Ectodermal cell (in vitro differentiated cells): ENCODE measurements around the gene TMEM169.
"Not testable (repeated sequence)": the region's sequence is repeated elsewhere in the genome, so short reads cannot be mapped to it uniquely, and the experiment has no call there.

Source experiments
- H3K27ac ChIP-seq: 2 replicates; pipeline ENCODE4 v1.7.0; 2013; ENCODE audit warnings: mild to moderate bottlenecking, low read depth, low read length; ENCODE audit not compliant: insufficient read depth, poor library complexity, severe bottlenecking
- H3K27me3 ChIP-seq: 2 replicates; pipeline ENCODE4 v1.7.0; 2013; ENCODE audit warnings: mild to moderate bottlenecking, low read length; ENCODE audit not compliant: insufficient read depth, control insufficient read depth, poor library complexity, severe bottlenecking
- H3K36me3 ChIP-seq: one replicate; pipeline ENCODE4 v1.7.0; 2013; ENCODE audit warnings: low read length; ENCODE audit not compliant: control insufficient read depth, insufficient read depth
- H3K4me1 ChIP-seq: one replicate; pipeline ENCODE4 v1.7.0; 2013; ENCODE audit warnings: low read length; ENCODE audit not compliant: control insufficient read depth, insufficient read depth
- H3K4me3 ChIP-seq: 2 replicates; pipeline ENCODE4 v1.7.0; 2013; ENCODE audit warnings: low read depth, low read length, control low read depth; ENCODE audit not compliant: insufficient read depth
- H3K9me3 ChIP-seq: 2 replicates; pipeline ENCODE4 v1.7.0; 2013; ENCODE audit warnings: mild to moderate bottlenecking, low read length, moderate library complexity; ENCODE audit not compliant: control insufficient read depth
- WGBS, 2 experiments: methylation state at CpG; one replicate each; pipeline ENCODE4 v1.1.7; 2013; ENCODE audit warnings: missing lambda C conversion rate in 2 of 2; 5-methylcytosine and 5-hydroxymethylcytosine counted together

Gene TMEM169

GRCh38 chr2:216119986-216120385 is 38.3 kb downstream of the TMEM169 start:
- 88 to 94% methylated on average over 2 to 3 of the region's 3 CpGs for WGBS, 2 experiments
- Histone ChIP-seq H3K4me1 (peaks cover 27% of the 10 kb centered on the region), H3K36me3 (peaks cover 66% of the 10 kb centered on the region)

GRCh38 chr2:216121255-216121654 is 39.5 kb downstream of the TMEM169 start:
- Histone ChIP-seq H3K27me3 (no peaks in the 10 kb centered on the region), H3K4me3 (no peak overlapping the region), H3K27ac (no peak overlapping the region), H3K4me1 (peaks cover 19% of the 10 kb centered on the region), H3K36me3 (peaks cover 76% of the 10 kb centered on the region), H3K9me3 (no peaks in the 10 kb centered on the region)
- WGBS, 2 experiments: 95 to 97% methylated on average over 2 to 3 of the region's 3 CpGs

More at GRCh38 chr2:216119986-216120385, 38.3 kb downstream of the TMEM169 start:
- H3K9me3 ChIP-seq: no peaks in the 10 kb centered on the region
- H3K27me3 ChIP-seq: no peaks in the 10 kb centered on the region
- no peak overlapping the region for H3K27ac ChIP-seq
- no peak overlapping the region for H3K4me3 ChIP-seq

GRCh38 chr2:216126943-216127342 is 45.2 kb downstream of the TMEM169 start:
- 98 to 99% methylated on average over 4 to 5 of the region's 5 CpGs for WGBS, 2 experiments
- Histone ChIP-seq H3K27ac (no peak overlapping the region), H3K27me3 (no peaks in the 10 kb centered on the region), H3K4me3 (no peak overlapping the region), H3K36me3 (peaks cover 55% of the 10 kb centered on the region), H3K4me1 (no peaks in the 10 kb centered on the region), H3K9me3 (no peaks in the 10 kb centered on the region)

GRCh38 chr2:216130346-216130971 is 48.7 kb downstream of the TMEM169 start:
- no peak overlapping the region for H3K4me3 ChIP-seq

GRCh38 chr2:216131175-216131926 is 49.6 kb downstream of the TMEM169 start:
- Histone ChIP-seq H3K4me1 (no peaks in the 10 kb centered on the region), H3K4me3 (no peak overlapping the region), H3K27ac (no peak overlapping the region), H3K27me3 (no peaks in the 10 kb centered on the region), H3K36me3 (peaks cover 65% of the 10 kb centered on the region), H3K9me3 (no peaks in the 10 kb centered on the region)
- WGBS, 2 experiments: 96 to 97% methylated on average over 3 of the region's 3 CpGs

More at GRCh38 chr2:216130346-216130971, 48.7 kb downstream of the TMEM169 start:
- H3K4me1 ChIP-seq: no peaks in the 10 kb centered on the region
- H3K27me3 ChIP-seq: no peaks in the 10 kb centered on the region
- H3K27ac ChIP-seq: no peak overlapping the region
- WGBS, 2 experiments: 97 to 98% methylated on average over 5 to 6 of the region's 6 CpGs
- peaks cover 68% of the 10 kb centered on the region for H3K36me3 ChIP-seq
- no peaks in the 10 kb centered on the region for H3K9me3 ChIP-seq

- Histone ChIP-seq H3K27ac (no peak overlapping the region), H3K27me3 (no peaks in the 10 kb centered on the region), H3K4me3 (no peak overlapping the region), H3K9me3 (no peaks in the 10 kb centered on the region), H3K36me3 (peaks cover 71% of the 10 kb centered on the region), H3K4me1 (no peaks in the 10 kb centered on the region)
These were observed 50.9 kb downstream of the TMEM169 start for GRCh38 chr2:216132585-216132984.

GRCh38 chr2:216133397-216133796 is 51.7 kb downstream of the TMEM169 start:
- no peak overlapping the region for H3K27ac ChIP-seq
- 97 to 98% methylated on average over 2 of the region's 2 CpGs for WGBS, 2 experiments
- H3K36me3 ChIP-seq: peaks cover 75% of the 10 kb centered on the region

GRCh38 chr2:216134958-216135541 is 53.3 kb downstream of the TMEM169 start:
- no peaks in the 10 kb centered on the region for H3K4me1 ChIP-seq
- H3K4me3 ChIP-seq: no peak overlapping the region
- no peaks in the 10 kb centered on the region for H3K9me3 ChIP-seq
- no peaks in the 10 kb centered on the region for H3K27me3 ChIP-seq
- 95 to 96% methylated on average over 4 of the region's 4 CpGs for WGBS, 2 experiments
- H3K27ac ChIP-seq: no peak overlapping the region
- H3K36me3 ChIP-seq: peaks cover 82% of the 10 kb centered on the region

More at GRCh38 chr2:216133397-216133796, 51.7 kb downstream of the TMEM169 start:
- Histone ChIP-seq H3K9me3 (no peaks in the 10 kb centered on the region), H3K27me3 (no peaks in the 10 kb centered on the region), H3K4me3 (no peak overlapping the region), H3K4me1 (no peaks in the 10 kb centered on the region)

GRCh38 chr2:216139884-216140283 is 58.2 kb downstream of the TMEM169 start:
- Histone ChIP-seq H3K27ac (no peak overlapping the region), H3K4me1 (no peaks in the 10 kb centered on the region), H3K27me3 (no peaks in the 10 kb centered on the region), H3K4me3 (no peak overlapping the region), H3K36me3 (peaks cover 74% of the 10 kb centered on the region), H3K9me3 (no peaks in the 10 kb centered on the region)

- H3K27me3 ChIP-seq, H3K9me3 ChIP-seq, H3K27ac ChIP-seq, H3K4me1 ChIP-seq, H3K4me3 ChIP-seq: not testable (repeated sequence)
- 89 to 96% methylated on average over 4 of the region's 4 CpGs for WGBS, 2 experiments
- peaks cover 63% of the 10 kb centered on the region for H3K36me3 ChIP-seq
These were observed 59.8 kb downstream of the TMEM169 start for GRCh38 chr2:216141516-216141915.
